Measurements from ENCODE around the gene CCDC27. TPM values are rescaled to one million over a fixed set of nuclear protein-coding genes. Genes with fewer than 3 reads are reported as not detected.

CCDC27 gene
- total and polyA plus RNA-seq, 4 donors: not detected

DNA sequence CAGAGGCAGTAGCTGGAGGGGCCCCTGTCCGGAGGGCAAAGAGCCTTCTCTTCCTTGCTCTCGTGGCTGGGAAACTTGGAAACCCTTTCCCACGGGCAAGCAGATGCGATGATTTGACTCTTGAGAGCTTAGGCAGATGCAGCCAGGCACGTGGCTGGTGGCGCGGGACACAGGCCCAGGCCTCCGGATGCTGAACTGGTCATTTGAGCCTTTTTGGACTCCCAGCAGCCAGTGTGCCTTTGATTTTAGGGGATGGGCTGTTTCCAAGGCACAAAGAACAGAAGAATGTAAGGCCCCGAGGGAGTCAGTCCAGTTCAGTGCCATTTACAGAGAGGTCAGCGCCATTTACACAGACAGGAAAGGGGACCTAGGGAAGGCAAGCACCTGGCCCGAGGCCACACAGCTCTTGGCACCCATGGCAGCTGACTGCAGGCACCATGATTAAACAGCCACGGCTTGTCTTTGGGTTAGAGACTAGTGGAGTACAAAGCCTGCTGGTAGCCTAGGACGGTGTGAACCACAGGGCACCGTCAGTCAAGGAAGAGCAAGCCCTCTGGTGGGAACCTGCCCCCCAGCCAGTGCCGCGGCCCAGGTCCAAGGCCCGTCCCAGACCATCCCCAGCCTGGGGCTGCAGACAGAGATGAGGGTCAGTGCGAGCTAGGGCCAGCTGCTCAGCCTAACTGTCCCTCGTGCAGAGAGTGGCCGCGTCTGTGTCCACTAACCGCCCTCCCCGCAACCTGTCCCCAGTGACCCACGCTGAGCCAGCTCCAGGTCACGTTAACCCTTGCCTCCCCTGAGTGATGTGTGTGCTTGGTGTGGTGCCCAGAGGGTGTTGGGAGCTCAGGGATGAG is 20.4 kb upstream of the CCDC27 start:
- WGBS: 70% methylated on average over 25 of the region's 25 CpGs
- H3K27me3 ChIP-seq (ENCODE audit: control insufficient read depth in 4 of 4, insufficient read depth in 4 of 4, low read length in 3 of 4): no peaks in the 10 kb centered on the region

DNA sequence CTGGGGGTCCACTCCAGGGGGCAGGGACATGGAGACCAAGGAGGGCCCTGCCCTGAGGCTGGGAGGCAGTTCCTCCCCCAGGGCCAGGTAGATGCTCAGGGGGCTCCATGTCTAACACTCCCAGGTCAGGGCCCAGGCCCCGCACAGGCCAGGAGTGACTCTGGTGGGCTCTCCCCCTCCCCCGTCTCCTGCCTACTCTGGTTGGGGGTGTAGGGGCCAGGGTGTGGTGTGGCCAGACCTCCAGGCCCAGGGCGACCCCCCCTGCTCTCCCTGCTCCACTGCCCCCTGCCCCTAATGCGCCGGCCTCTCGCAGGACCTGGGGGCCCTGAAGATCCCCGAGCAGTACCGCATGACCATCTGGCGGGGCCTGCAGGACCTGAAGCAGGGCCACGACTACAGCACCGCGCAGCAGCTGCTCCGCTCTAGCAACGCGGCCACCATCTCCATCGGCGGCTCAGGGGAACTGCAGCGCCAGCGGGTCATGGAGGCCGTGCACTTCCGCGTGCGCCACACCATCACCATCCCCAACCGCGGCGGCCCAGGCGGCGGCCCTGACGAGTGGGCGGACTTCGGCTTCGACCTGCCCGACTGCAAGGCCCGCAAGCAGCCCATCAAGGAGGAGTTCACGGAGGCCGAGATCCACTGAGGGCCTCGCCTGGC is 19.7 kb upstream of the CCDC27 start:
- H3K4me1 ChIP-seq (ENCODE audit: control insufficient read depth in 4 of 4, insufficient read depth in 4 of 4, low read length in 3 of 4): peaks cover 1 to 14% (median 10%) of the 10 kb centered on the region in 4 donors
- no peak overlapping the region for H3K27ac ChIP-seq (ENCODE audit: low read depth in 1 of 2, low read length in 2 of 2)
- no peak overlapping the region for H3K9ac ChIP-seq (ENCODE audit: low read depth in 1 of 2, low read length in 2 of 2)
- no peak overlapping the region for H3K4me3 ChIP-seq (ENCODE audit: low read depth in 1 of 3, low read length in 3 of 3)
- no peaks in the 10 kb centered on the region for H3K27me3 ChIP-seq (ENCODE audit: control insufficient read depth in 4 of 4, insufficient read depth in 4 of 4, low read length in 3 of 4)
- H3K9me3 ChIP-seq (ENCODE audit: control insufficient read depth in 4 of 4, low read length in 3 of 4): no peaks in the 10 kb centered on the region
- H3K36me3 ChIP-seq (ENCODE audit: control insufficient read depth in 4 of 4, insufficient read depth in 3 of 4, low read depth in 1 of 4, low read length in 3 of 4): peaks cover 0 to 16% (median 5%) of the 10 kb centered on the region in 4 donors
- 62% methylated on average over 37 of the region's 37 CpGs for WGBS
- no peak for DNase-seq (ENCODE audit: low spot score)
- TF ChIP-seq RAD21 (IDR thresholded peaks at IDR 0.05) (no peak), HNF4G (IDR thresholded peaks at IDR 0.05) (no peak), NR2F2 (IDR thresholded peaks at IDR 0.05) (no peak), REST (IDR thresholded peaks at IDR 0.05) (no peak), GABPA (IDR thresholded peaks at IDR 0.05 in 1 of 2, conservative IDR thresholded peaks at IDR 0.05 in 1 of 2) (no peak), ATF3 (IDR thresholded peaks at IDR 0.05) (no peak), FOXA2 (IDR thresholded peaks at IDR 0.05) (no peak), TAF1 (conservative IDR thresholded peaks at IDR 0.05) (no peak), FOXA1 (IDR thresholded peaks at IDR 0.05) (no peak), HNF4A (conservative IDR thresholded peaks at IDR 0.05) (no peak), JUND (IDR thresholded peaks at IDR 0.05) (no peak), EGR1 (IDR thresholded peaks at IDR 0.05; ENCODE audit: low read depth in 2 of 2) (no peak), YY1 (IDR thresholded peaks at IDR 0.05) (no peak)
- TF ChIP-seq, protein P1, sequence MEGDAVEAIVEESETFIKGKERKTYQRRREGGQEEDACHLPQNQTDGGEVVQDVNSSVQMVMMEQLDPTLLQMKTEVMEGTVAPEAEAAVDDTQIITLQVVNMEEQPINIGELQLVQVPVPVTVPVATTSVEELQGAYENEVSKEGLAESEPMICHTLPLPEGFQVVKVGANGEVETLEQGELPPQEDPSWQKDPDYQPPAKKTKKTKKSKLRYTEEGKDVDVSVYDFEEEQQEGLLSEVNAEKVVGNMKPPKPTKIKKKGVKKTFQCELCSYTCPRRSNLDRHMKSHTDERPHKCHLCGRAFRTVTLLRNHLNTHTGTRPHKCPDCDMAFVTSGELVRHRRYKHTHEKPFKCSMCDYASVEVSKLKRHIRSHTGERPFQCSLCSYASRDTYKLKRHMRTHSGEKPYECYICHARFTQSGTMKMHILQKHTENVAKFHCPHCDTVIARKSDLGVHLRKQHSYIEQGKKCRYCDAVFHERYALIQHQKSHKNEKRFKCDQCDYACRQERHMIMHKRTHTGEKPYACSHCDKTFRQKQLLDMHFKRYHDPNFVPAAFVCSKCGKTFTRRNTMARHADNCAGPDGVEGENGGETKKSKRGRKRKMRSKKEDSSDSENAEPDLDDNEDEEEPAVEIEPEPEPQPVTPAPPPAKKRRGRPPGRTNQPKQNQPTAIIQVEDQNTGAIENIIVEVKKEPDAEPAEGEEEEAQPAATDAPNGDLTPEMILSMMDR (IDR thresholded peaks at IDR 0.05; ENCODE audit: low read depth, low read length, missing input control): no peak
- TF ChIP-seq, protein P2, sequence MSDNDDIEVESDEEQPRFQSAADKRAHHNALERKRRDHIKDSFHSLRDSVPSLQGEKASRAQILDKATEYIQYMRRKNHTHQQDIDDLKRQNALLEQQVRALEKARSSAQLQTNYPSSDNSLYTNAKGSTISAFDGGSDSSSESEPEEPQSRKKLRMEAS (IDR thresholded peaks at IDR 0.05): no peak
- TF ChIP-seq, protein P3, sequence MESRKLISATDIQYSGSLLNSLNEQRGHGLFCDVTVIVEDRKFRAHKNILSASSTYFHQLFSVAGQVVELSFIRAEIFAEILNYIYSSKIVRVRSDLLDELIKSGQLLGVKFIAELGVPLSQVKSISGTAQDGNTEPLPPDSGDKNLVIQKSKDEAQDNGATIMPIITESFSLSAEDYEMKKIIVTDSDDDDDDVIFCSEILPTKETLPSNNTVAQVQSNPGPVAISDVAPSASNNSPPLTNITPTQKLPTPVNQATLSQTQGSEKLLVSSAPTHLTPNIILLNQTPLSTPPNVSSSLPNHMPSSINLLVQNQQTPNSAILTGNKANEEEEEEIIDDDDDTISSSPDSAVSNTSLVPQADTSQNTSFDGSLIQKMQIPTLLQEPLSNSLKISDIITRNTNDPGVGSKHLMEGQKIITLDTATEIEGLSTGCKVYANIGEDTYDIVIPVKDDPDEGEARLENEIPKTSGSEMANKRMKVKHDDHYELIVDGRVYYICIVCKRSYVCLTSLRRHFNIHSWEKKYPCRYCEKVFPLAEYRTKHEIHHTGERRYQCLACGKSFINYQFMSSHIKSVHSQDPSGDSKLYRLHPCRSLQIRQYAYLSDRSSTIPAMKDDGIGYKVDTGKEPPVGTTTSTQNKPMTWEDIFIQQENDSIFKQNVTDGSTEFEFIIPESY (IDR thresholded peaks at IDR 0.05): no peak

More for the DNA sequence above, 20.4 kb upstream of the CCDC27 start:
- no peaks in the 10 kb centered on the region for H3K9me3 ChIP-seq (ENCODE audit: control insufficient read depth in 4 of 4, low read length in 3 of 4)
- peaks cover 0 to 10% (median 3%) of the 10 kb centered on the region in 4 donors for H3K36me3 ChIP-seq (ENCODE audit: control insufficient read depth in 4 of 4, insufficient read depth in 3 of 4, low read depth in 1 of 4, low read length in 3 of 4)
- peaks cover 1 to 14% (median 10%) of the 10 kb centered on the region in 4 donors for H3K4me1 ChIP-seq (ENCODE audit: control insufficient read depth in 4 of 4, insufficient read depth in 4 of 4, low read length in 3 of 4)
- H3K4me3 ChIP-seq (ENCODE audit: low read depth in 1 of 3, low read length in 3 of 3): no peak overlapping the region
- DNase-seq (ENCODE audit: low spot score): no peak
- no peak for TF ChIP-seq FOXA2 (IDR thresholded peaks at IDR 0.05)
- TF ChIP-seq, protein P1 (IDR thresholded peaks at IDR 0.05; ENCODE audit: low read depth, low read length, missing input control): no peak
- TF ChIP-seq ATF3 (IDR thresholded peaks at IDR 0.05): no peak
- no peak for TF ChIP-seq YY1 (IDR thresholded peaks at IDR 0.05)
- no peak for TF ChIP-seq GABPA (IDR thresholded peaks at IDR 0.05 in 1 of 2, conservative IDR thresholded peaks at IDR 0.05 in 1 of 2)
- no peak for TF ChIP-seq RAD21 (IDR thresholded peaks at IDR 0.05)
- H3K27ac ChIP-seq (ENCODE audit: low read depth in 1 of 2, low read length in 2 of 2): no peak overlapping the region
- H3K9ac ChIP-seq (ENCODE audit: low read depth in 1 of 2, low read length in 2 of 2): no peak overlapping the region

Measured in liver (tissue), 9 donors.